HL-60 (cell line): Measurements from ENCODE around the gene RNF223.

Experiments
- DNase-seq, 2 experiments: peaks; one replicate each; pipeline ENCODE4 v3.0.0-alpha.2; 2010 to 2020; ENCODE audit warnings: low read depth in 1 of 2, low spot score in 1 of 2
- H3K27ac ChIP-seq: fragments of 250-450 bp; sonication (Bioruptor Pico); replicated peaks from 2 replicates; pipeline ENCODE4 v1.5.1; 2020; ENCODE audit warnings: mild to moderate bottlenecking, moderate library complexity
- H3K27me3 ChIP-seq: fragments of 250-450 bp; sonication (Bioruptor Pico); 2 replicates; pipeline ENCODE4 v1.5.1; 2021; ENCODE audit warnings: mild to moderate bottlenecking, moderate library complexity; ENCODE audit not compliant: insufficient read depth, poor library complexity, severe bottlenecking
- H3K4me3 ChIP-seq: replicated peaks from 2 replicates; pipeline ENCODE4 v1.5.1; 2011; ENCODE audit warnings: mild to moderate bottlenecking, control low read depth, low read length; ENCODE audit not compliant: insufficient read depth
- GABPA ChIP-seq: IDR thresholded peaks from 2 replicates; pipeline ENCODE4 v1.6.1; 2012; ENCODE audit warnings: low read depth
- POLR2AphosphoS5 ChIP-seq: IDR thresholded peaks from 2 replicates; pipeline ENCODE4 v1.6.1; 2012; ENCODE audit warnings: low read depth
- SPI1 ChIP-seq: IDR thresholded peaks from 2 replicates; pipeline ENCODE4 v1.6.1; 2012; ENCODE audit warnings: low read depth, mild to moderate bottlenecking, borderline replicate concordance
- TF ChIP-seq, protein P1 (sequence below): IDR thresholded peaks from 2 replicates; pipeline ENCODE4 v1.6.1; 2012; ENCODE audit warnings: low read depth; ENCODE audit not compliant: insufficient replicate concordance
- TF ChIP-seq, protein P2 (sequence below): IDR thresholded peaks from one replicate; pipeline ENCODE4 v1.5.1; 2011; ENCODE audit warnings: low read length, control low read depth, inconsistent platforms; ENCODE audit not compliant: insufficient read depth

Gene RNF223

DNA sequence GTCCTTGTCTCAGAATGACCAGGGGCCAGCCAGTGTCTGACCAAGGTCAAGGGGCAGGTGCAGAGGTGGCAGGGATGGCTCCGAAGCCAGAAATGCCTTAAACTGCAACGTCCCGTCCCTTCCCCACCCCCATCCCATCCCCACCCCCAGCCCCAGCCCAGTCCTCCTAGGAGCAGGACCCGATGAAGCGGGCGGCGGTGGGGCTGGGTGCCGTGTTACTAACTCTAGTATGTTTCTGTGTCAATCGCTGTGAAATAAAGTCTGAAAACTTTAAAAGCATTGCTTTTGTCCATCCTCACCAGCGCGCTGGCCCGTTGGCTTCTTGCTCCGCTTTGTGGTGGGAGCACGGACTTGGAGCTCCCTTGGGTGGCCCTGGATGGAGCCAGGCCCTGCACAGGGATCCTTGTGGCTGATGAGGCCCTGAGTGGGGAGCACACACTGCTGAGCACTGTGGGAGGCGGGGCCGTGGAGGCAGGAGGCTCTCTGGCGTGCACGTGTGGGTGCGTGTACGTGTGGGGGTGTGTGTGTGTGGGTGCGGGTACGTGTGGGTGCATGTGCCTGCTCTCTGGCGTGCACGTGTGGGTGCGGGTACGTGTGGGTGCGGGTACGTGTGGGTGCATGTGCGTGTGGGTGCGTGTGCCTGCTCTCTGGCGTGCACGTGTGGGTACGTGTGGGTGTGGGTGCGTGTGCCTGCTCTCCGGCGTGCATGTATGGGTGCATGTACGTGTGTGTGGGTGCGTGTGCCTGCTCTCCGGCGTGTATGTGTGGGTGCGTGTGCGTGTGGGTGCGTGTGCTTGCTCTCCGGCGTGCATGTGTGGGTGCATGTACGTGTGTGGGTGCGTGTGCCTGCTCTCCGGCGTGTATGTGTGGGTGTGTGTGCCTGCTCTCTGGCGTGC, 18.0 kb downstream of the RNF223 start:
- no peak overlapping the region for H3K27ac ChIP-seq
- no peak for DNase-seq
- peaks cover 24% of the 10 kb centered on the region for H3K27me3 ChIP-seq
- TF ChIP-seq, protein P1, sequence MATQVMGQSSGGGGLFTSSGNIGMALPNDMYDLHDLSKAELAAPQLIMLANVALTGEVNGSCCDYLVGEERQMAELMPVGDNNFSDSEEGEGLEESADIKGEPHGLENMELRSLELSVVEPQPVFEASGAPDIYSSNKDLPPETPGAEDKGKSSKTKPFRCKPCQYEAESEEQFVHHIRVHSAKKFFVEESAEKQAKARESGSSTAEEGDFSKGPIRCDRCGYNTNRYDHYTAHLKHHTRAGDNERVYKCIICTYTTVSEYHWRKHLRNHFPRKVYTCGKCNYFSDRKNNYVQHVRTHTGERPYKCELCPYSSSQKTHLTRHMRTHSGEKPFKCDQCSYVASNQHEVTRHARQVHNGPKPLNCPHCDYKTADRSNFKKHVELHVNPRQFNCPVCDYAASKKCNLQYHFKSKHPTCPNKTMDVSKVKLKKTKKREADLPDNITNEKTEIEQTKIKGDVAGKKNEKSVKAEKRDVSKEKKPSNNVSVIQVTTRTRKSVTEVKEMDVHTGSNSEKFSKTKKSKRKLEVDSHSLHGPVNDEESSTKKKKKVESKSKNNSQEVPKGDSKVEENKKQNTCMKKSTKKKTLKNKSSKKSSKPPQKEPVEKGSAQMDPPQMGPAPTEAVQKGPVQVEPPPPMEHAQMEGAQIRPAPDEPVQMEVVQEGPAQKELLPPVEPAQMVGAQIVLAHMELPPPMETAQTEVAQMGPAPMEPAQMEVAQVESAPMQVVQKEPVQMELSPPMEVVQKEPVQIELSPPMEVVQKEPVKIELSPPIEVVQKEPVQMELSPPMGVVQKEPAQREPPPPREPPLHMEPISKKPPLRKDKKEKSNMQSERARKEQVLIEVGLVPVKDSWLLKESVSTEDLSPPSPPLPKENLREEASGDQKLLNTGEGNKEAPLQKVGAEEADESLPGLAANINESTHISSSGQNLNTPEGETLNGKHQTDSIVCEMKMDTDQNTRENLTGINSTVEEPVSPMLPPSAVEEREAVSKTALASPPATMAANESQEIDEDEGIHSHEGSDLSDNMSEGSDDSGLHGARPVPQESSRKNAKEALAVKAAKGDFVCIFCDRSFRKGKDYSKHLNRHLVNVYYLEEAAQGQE = no peak
- no peak for TF ChIP-seq POLR2AphosphoS5
- no peak for TF ChIP-seq GABPA
- TF ChIP-seq, protein P2, sequence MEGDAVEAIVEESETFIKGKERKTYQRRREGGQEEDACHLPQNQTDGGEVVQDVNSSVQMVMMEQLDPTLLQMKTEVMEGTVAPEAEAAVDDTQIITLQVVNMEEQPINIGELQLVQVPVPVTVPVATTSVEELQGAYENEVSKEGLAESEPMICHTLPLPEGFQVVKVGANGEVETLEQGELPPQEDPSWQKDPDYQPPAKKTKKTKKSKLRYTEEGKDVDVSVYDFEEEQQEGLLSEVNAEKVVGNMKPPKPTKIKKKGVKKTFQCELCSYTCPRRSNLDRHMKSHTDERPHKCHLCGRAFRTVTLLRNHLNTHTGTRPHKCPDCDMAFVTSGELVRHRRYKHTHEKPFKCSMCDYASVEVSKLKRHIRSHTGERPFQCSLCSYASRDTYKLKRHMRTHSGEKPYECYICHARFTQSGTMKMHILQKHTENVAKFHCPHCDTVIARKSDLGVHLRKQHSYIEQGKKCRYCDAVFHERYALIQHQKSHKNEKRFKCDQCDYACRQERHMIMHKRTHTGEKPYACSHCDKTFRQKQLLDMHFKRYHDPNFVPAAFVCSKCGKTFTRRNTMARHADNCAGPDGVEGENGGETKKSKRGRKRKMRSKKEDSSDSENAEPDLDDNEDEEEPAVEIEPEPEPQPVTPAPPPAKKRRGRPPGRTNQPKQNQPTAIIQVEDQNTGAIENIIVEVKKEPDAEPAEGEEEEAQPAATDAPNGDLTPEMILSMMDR = no peak
- no peak for TF ChIP-seq SPI1
- H3K4me3 ChIP-seq = no peak overlapping the region

DNA sequence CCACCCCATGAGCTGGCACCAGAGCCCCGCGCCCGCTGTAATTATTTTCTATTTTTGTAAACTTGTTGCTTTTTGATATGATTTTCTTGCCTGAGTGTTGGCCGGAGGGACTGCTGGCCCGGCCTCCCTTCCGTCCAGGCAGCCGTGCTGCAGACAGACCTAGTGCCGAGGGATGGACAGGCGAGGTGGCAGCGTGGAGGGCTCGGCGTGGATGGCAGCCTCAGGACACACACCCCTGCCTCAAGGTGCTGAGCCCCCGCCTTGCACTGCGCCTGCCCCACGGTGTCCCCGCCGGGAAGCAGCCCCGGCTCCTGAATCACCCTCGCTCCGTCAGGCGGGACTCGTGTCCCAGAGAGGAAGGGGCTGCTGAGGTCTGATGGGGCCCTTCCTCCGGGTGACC, 19.1 kb downstream of the RNF223 start:
- DNase-seq = no peak
- TF ChIP-seq GABPA (no peak), SPI1 (no peak), POLR2AphosphoS5 (no peak)
- TF ChIP-seq, protein P1 = no peak
- TF ChIP-seq, protein P2 = no peak
- no peak overlapping the region for H3K27ac ChIP-seq
- no peak overlapping the region for H3K4me3 ChIP-seq
- peaks cover 13% of the 10 kb centered on the region for H3K27me3 ChIP-seq

DNA sequence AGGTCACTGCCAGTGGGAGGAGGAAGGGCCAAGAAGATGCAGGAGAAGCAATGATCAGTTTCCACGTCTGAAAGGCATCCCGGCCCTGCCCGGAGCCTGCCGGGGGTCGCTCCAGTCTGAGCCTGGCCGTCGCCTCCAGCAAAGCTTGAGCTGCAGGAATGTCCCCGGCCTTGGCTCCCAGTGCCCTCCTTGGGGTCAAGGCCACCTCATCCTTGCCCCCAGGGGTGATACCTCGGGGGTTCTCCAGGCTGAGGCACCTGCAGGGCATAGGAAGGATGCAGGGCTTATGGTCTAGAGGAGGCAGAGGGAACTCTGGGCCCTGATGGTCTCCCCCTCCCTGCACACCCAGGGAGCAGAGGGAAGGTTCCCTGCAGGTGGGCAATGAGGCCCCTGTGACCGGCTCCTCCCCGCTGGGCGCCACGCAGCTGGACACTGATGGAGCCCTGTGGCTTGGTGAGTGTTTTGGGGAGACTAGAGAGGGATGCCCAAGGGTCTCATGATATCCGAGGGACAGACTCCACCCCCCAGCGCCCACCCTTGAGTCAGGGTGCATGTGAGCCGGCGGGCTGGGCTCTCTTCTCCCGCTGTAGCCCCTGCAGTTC, 19.9 kb downstream of the RNF223 start:
- no peak for DNase-seq
- Histone ChIP-seq H3K27me3 (peaks cover 10% of the 10 kb centered on the region), H3K27ac (no peak overlapping the region), H3K4me3 (no peak overlapping the region)
- TF ChIP-seq GABPA = no peak
- TF ChIP-seq, protein P2 = no peak
- TF ChIP-seq SPI1 = no peak
- TF ChIP-seq, protein P1 = no peak
- TF ChIP-seq POLR2AphosphoS5 = no peak
